HEK293 (cell line): ENCODE measurements around the gene SOX6.

Experiments
- CTCF ChIA-PET: fragments of 350-600 bp; formaldehyde crosslinking; extraction: SDS; loops from one replicate; lab custom pipeline; 2021; ENCODE audit warnings: antibody characterized with exemption; lab: Yijun Ruan, JAX
- POLR2A ChIA-PET: fragments of 300-600 bp; formaldehyde crosslinking; extraction: SDS; loops from one replicate; lab custom pipeline; 2020; ENCODE audit warnings: antibody characterized with exemption, inconsistent platforms; lab: Yijun Ruan, JAX
- H3K27ac ChIP-seq: fragments of 200-500 bp; sonication (Bioruptor generic); 2 replicates; pipeline ENCODE4 v1.5.1; 2014; ENCODE audit warnings: low read depth, low read length, control low read depth, inconsistent platforms; ENCODE audit errors: extremely low read depth
- H3K36me3 ChIP-seq, 2 experiments: fragments of 200-500 bp in 1 of 2; sonication (Bioruptor generic) in 1 of 2; 1 replicate in 1 of 2; 2 replicates in 1 of 2; pipeline ENCODE4 v1.5.1; 2014 to 2017; ENCODE audit warnings: inconsistent platforms in 2 of 2, low read length in 2 of 2; ENCODE audit not compliant: control insufficient read depth in 2 of 2, insufficient read depth in 1 of 2
- H3K4me1 ChIP-seq: fragments of 200-500 bp; sonication (Bioruptor generic); 2 replicates; pipeline ENCODE4 v1.5.1; 2014; ENCODE audit warnings: mild to moderate bottlenecking, low read length, inconsistent platforms; ENCODE audit not compliant: control insufficient read depth, insufficient read depth
- H3K4me3 ChIP-seq: 2 replicates; pipeline ENCODE4 v1.5.1; 2011; ENCODE audit warnings: low read depth, mild to moderate bottlenecking, control low read depth, low read length, moderate library complexity
- H3K9me3 ChIP-seq: fragments of 200-500 bp; sonication (Bioruptor generic); 2 replicates; pipeline ENCODE4 v1.5.1; 2014; ENCODE audit warnings: low read depth, low read length, inconsistent platforms; ENCODE audit not compliant: control insufficient read depth, insufficient read depth
- BCL11A ChIP-seq: fragments of 450-650 bp; formaldehyde crosslinking; IDR thresholded peaks from 2 replicates; pipeline ENCODE4 v1.5.1; 2016; ENCODE audit warnings: low read depth, missing biosample characterization, missing genetic modification characterization
- ZNF341 ChIP-seq: fragments of 450-650 bp; formaldehyde crosslinking; IDR thresholded peaks from 2 replicates; pipeline ENCODE4; 2016; ENCODE audit warnings: low read depth, missing biosample characterization, missing genetic modification characterization
- ZNF37A ChIP-seq: fragments of 450-650 bp; IDR thresholded peaks from 2 replicates; pipeline ENCODE4 v1.5.1; 2018; ENCODE audit warnings: missing biosample characterization, missing genetic modification characterization
- ZNF529 ChIP-seq: fragments of 450-650 bp; formaldehyde crosslinking; IDR thresholded peaks from 2 replicates; pipeline ENCODE4 v1.5.1; 2017; ENCODE audit warnings: missing genetic modification characterization, missing biosample characterization; ENCODE audit not compliant: insufficient replicate concordance
- ZNF544 ChIP-seq: fragments of 450-650 bp; formaldehyde crosslinking; IDR thresholded peaks from 2 replicates; pipeline ENCODE4 v1.5.0; 2017; ENCODE audit warnings: missing biosample characterization, missing genetic modification characterization
- ZNF677 ChIP-seq: fragments of 450-650 bp; IDR thresholded peaks from 2 replicates; pipeline ENCODE4 v1.5.0; 2018; ENCODE audit warnings: missing biosample characterization, mild to moderate bottlenecking, missing genetic modification characterization, moderate library complexity
- ZNF843 ChIP-seq: fragments of 450-650 bp; formaldehyde crosslinking; IDR thresholded peaks from 2 replicates; pipeline ENCODE4 v1.5.1; 2016; ENCODE audit warnings: missing biosample characterization, missing genetic modification characterization
- ZSCAN30 ChIP-seq: fragments of 450-650 bp; IDR thresholded peaks from 2 replicates; pipeline ENCODE4 v1.5.1; 2018; ENCODE audit warnings: missing biosample characterization, mild to moderate bottlenecking, missing genetic modification characterization, moderate library complexity
- TF ChIP-seq, protein P1 (sequence below): fragments of 450-650 bp; IDR thresholded peaks from 2 replicates; pipeline ENCODE4 v1.5.1; 2018; ENCODE audit warnings: missing biosample characterization, missing genetic modification characterization
- TF ChIP-seq, protein P2 (sequence below): fragments of 450-650 bp; formaldehyde crosslinking; IDR thresholded peaks from 2 replicates; pipeline ENCODE4; 2016; ENCODE audit warnings: missing biosample characterization, missing genetic modification characterization
- TF ChIP-seq, protein P3 (sequence below): fragments of 450-650 bp; formaldehyde crosslinking; IDR thresholded peaks from 2 replicates; pipeline ENCODE4 v1.5.1; 2016; ENCODE audit warnings: missing biosample characterization, missing genetic modification characterization
- TF ChIP-seq, protein P4 (sequence below): fragments of 450-650 bp; formaldehyde crosslinking; IDR thresholded peaks from 2 replicates; pipeline ENCODE4 v1.5.1; 2016; ENCODE audit warnings: missing biosample characterization, missing genetic modification characterization
- TF ChIP-seq, protein P5 (sequence below): sonication (generic); formaldehyde crosslinking; IDR thresholded peaks from 2 replicates; pipeline ENCODE4 v1.8.1; 2022; ENCODE audit warnings: mild to moderate bottlenecking, moderate library complexity, missing genetic modification reagents

The SOX6 gene

DNA sequence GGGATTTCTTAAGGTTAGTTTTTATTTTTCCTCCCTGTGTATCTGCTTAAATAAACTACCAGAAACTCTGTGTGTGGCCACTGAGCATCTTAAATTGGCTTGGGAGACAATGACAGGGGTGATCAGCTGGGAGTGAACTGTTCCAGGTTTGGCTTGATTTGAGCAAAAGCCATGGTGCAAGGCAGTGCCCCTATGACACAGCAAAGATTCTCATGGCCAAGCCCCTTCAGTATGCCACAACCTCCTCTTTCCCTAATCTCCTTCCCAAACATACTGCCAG, 370.5 kb downstream of the SOX6 start:
- Histone ChIP-seq H3K4me1 (no peaks in the 10 kb centered on the region), H3K4me3 (no peak overlapping the region), H3K9me3 (no peaks in the 10 kb centered on the region), H3K27ac (no peak overlapping the region), H3K36me3 (no peaks in the 10 kb centered on the region)
- POLR2A ChIA-PET = no interaction called here
- CTCF ChIA-PET = no interaction called here
- TF ChIP-seq ZNF677 (tag by site-specific recombination) = no peak
- no peak for TF ChIP-seq ZNF341
- TF ChIP-seq, protein P1, sequence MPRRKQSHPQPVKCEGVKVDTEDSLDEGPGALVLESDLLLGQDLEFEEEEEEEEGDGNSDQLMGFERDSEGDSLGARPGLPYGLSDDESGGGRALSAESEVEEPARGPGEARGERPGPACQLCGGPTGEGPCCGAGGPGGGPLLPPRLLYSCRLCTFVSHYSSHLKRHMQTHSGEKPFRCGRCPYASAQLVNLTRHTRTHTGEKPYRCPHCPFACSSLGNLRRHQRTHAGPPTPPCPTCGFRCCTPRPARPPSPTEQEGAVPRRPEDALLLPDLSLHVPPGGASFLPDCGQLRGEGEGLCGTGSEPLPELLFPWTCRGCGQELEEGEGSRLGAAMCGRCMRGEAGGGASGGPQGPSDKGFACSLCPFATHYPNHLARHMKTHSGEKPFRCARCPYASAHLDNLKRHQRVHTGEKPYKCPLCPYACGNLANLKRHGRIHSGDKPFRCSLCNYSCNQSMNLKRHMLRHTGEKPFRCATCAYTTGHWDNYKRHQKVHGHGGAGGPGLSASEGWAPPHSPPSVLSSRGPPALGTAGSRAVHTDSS (tag by site-specific recombination) = no peak
- TF ChIP-seq ZSCAN30 (tag by site-specific recombination) = no peak
- TF ChIP-seq, protein P2, sequence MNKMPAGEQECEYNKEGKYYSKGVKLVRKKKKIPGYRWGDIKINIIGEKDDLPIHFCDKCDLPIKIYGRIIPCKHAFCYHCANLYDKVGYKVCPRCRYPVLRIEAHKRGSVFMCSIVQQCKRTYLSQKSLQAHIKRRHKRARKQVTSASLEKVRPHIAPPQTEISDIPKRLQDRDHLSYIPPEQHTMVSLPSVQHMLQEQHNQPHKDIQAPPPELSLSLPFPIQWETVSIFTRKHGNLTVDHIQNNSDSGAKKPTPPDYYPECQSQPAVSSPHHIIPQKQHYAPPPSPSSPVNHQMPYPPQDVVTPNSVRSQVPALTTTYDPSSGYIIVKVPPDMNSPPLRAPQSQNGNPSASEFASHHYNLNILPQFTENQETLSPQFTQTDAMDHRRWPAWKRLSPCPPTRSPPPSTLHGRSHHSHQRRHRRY (tag by site-specific recombination) = no peak

DNA sequence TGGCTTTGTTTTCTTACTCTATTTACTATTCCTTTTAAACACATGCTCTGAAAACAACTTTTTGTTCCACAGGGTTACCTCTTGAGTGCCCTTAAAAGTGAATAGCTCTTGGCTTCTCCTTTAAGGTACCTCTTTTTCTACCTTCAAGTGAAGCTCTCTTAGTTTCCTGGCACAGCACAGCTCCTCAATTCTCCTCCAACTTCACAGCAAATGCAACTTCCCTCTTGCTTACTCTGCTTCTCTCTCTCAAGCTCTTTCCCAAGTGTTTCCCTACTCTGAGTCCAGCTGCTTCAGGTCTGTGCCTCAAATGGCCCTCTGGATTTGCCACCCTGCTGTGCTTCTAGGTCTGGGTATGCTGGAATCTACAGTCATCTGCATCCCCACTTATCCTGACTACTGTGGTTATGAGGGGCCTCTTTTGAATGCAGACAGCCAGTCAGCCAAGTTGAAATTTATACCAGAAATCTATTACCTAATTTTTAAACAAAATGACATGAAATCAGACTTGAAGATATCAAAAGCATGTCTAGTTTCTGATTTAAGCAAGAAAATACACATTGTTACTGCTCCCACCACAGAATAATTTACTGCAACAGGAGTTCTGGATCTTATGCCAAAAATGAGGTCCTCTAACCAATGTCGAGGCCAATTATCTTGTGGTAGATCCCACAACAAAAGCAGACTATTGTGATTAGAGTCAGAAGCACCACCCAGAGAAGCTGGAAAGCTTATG, 371.1 kb downstream of the SOX6 start:
- no peaks in the 10 kb centered on the region for H3K36me3 ChIP-seq
- no peaks in the 10 kb centered on the region for H3K4me1 ChIP-seq
- H3K9me3 ChIP-seq = no peaks in the 10 kb centered on the region
- CTCF ChIA-PET = interaction anchor here (0.6 kb wide), 1 partner anchor 1349 kb away, joined by 3 read pairs; no protein-coding TSS in a partner anchor
- TF ChIP-seq, protein P3, sequence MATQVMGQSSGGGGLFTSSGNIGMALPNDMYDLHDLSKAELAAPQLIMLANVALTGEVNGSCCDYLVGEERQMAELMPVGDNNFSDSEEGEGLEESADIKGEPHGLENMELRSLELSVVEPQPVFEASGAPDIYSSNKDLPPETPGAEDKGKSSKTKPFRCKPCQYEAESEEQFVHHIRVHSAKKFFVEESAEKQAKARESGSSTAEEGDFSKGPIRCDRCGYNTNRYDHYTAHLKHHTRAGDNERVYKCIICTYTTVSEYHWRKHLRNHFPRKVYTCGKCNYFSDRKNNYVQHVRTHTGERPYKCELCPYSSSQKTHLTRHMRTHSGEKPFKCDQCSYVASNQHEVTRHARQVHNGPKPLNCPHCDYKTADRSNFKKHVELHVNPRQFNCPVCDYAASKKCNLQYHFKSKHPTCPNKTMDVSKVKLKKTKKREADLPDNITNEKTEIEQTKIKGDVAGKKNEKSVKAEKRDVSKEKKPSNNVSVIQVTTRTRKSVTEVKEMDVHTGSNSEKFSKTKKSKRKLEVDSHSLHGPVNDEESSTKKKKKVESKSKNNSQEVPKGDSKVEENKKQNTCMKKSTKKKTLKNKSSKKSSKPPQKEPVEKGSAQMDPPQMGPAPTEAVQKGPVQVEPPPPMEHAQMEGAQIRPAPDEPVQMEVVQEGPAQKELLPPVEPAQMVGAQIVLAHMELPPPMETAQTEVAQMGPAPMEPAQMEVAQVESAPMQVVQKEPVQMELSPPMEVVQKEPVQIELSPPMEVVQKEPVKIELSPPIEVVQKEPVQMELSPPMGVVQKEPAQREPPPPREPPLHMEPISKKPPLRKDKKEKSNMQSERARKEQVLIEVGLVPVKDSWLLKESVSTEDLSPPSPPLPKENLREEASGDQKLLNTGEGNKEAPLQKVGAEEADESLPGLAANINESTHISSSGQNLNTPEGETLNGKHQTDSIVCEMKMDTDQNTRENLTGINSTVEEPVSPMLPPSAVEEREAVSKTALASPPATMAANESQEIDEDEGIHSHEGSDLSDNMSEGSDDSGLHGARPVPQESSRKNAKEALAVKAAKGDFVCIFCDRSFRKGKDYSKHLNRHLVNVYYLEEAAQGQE (tag by site-specific recombination) = no peak
- no peak for TF ChIP-seq BCL11A (tag by site-specific recombination)
- TF ChIP-seq ZNF529 (tag by site-specific recombination) = no peak
- POLR2A ChIA-PET = no interaction called here
- H3K4me3 ChIP-seq = no peak overlapping the region
- no peak overlapping the region for H3K27ac ChIP-seq

DNA sequence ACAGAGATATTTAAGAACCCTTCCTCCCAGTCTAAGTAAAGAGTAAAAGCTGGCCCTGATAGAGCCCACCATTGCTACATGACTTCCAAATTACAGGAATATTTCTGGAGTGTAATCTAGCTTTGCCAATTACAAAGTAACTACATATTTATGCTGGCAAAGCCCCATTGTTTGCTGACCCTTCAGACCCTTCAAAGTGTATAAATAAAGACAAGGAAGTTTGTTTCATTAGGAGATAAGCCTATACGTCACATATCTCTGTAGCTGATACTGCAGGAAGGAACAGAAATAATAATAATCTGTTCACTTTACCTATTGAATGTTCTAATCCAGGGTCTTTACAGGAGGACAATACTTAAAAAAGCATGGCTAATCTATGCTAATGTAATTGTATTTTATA, 375.1 kb downstream of the SOX6 start:
- ChIA-PET CTCF (no interaction called here), POLR2A (no interaction called here)
- Histone ChIP-seq H3K4me1 (no peaks in the 10 kb centered on the region), H3K4me3 (no peak overlapping the region), H3K36me3 (no peaks in the 10 kb centered on the region), H3K9me3 (no peaks in the 10 kb centered on the region), H3K27ac (no peak overlapping the region)
- TF ChIP-seq ZNF544 (tag by site-specific recombination) (no peak), ZNF37A (tag by site-specific recombination) (no peak), ZNF843 (tag by site-specific recombination) (no peak)
- TF ChIP-seq, protein P4, sequence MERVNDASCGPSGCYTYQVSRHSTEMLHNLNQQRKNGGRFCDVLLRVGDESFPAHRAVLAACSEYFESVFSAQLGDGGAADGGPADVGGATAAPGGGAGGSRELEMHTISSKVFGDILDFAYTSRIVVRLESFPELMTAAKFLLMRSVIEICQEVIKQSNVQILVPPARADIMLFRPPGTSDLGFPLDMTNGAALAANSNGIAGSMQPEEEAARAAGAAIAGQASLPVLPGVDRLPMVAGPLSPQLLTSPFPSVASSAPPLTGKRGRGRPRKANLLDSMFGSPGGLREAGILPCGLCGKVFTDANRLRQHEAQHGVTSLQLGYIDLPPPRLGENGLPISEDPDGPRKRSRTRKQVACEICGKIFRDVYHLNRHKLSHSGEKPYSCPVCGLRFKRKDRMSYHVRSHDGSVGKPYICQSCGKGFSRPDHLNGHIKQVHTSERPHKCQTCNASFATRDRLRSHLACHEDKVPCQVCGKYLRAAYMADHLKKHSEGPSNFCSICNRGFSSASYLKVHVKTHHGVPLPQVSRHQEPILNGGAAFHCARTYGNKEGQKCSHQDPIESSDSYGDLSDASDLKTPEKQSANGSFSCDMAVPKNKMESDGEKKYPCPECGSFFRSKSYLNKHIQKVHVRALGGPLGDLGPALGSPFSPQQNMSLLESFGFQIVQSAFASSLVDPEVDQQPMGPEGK (tag by site-specific recombination) = no peak
- TF ChIP-seq, protein P5, sequence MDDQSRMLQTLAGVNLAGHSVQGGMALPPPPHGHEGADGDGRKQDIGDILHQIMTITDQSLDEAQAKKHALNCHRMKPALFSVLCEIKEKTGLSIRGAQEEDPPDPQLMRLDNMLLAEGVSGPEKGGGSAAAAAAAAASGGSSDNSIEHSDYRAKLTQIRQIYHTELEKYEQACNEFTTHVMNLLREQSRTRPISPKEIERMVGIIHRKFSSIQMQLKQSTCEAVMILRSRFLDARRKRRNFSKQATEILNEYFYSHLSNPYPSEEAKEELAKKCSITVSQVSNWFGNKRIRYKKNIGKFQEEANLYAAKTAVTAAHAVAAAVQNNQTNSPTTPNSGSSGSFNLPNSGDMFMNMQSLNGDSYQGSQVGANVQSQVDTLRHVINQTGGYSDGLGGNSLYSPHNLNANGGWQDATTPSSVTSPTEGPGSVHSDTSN (CRISPR knock-in tag) = no peak
